ENCODE measurements around the gene INSRR. TPM values are rescaled to one million over a fixed set of nuclear protein-coding genes. Genes with fewer than 3 reads are reported as not detected.

The INSRR gene
- total and polyA plus RNA-seq, 2 of the 8 experiments (the other 6 are each of a cell fraction or from before 2014, with no cell fraction given): 0.02 TPM; not detected in 1

DNA sequence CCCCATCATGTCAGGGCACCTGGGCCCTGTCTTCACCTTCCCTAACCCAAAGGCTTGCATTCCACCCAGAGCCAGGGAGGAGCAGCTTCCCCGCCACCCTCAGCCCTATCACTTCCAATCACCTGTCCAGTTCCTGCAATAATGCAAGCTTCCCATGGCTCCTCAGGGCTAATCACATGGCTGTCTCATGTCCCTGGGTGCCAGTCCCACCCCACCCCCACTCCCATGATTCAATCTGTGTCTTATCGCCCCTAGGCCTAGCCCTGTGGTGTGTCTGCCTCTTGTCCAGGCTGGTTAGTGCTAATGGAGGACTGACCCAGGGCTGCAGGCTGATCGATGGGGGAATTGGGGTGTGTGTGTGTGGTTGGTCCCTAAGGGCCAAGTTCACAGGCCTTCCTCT, 23.6 kb upstream of the INSRR start (continued):
- no peak for TF ChIP-seq CTBP2 (IDR thresholded peaks at IDR 0.05; ENCODE audit: borderline replicate concordance, insufficient read depth, insufficient read length, low read length)
- TF ChIP-seq TAF7 (optimal IDR thresholded peaks at IDR 0.05; ENCODE audit: borderline replicate concordance, low read depth, low read length): no peak
- TF ChIP-seq CHD1 (IDR thresholded peaks at IDR 0.05; ENCODE audit: low read depth, low read length): no peak
- TF ChIP-seq CREB1 (IDR thresholded peaks at IDR 0.05): no peak
- TF ChIP-seq TAF1 (IDR thresholded peaks at IDR 0.05; ENCODE audit: low read depth, low read length): no peak
